ENCODE results near the gene ARHGAP44.
"Not testable (repeated sequence)": the region's sequence is repeated elsewhere in the genome, so short reads cannot be mapped to it uniquely, and the experiment has no call there.

The ARHGAP44 gene

DNA sequence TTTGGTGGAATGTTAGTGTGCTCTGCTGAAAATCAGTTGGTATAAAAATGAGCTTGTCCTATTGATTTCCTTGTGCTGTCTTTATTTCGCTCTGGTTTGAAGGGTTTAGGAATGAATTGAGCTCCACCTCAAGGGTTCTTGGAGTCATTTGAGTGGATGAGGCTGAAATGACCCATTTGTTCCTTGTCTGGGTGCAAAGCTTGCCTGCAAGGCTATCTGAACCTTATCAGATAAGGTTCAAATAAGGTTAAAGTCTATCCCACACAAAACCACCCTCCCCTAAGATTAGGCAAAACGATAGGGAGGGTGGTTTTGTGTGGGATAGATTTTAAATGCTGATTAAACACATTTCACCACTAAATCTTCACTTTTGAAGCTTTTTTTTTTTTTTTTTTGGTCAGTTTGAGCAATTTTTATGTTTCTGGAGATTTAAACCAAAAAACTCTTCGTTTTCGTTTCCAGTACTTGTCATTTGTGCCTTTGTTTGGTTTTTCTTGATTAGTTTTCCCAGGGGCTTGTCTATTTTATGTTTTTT, 62.7 kb downstream of the ARHGAP44 start:
- H3K4me1 Mint-ChIP-seq (ENCODE audit: low read depth) = no peaks in the 10 kb centered on the region
- H3K27me3 Mint-ChIP-seq = no peaks in the 10 kb centered on the region
- no peak for DNase-seq
- no peak overlapping the region for H3K27ac Mint-ChIP-seq
- peaks cover 2% of the 10 kb centered on the region for H3K9me3 Mint-ChIP-seq
- no peaks in the 10 kb centered on the region for H3K36me3 Mint-ChIP-seq (ENCODE audit: low read depth)
- no peak overlapping the region for H3K4me3 Mint-ChIP-seq

DNA sequence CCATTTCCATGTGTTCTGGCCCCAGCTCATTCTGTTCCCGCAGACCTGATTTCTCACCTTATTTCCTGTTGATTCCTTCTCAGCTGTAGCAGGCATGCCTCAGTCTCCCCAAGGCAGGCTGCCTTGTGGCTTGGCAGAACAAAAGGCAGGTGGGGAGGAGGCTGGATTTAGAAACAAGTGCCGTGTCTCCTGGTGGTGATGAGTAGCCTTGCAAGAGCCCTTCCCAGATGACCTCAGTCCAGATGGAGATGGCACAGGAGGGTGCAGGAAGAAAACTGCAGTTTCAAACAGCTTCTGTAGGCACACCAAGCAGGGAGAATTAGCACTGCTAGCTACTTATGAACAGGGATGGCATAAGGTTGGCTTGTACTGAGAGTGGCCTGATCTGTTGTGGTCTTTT, 64.6 kb downstream of the ARHGAP44 start:
- no peaks in the 10 kb centered on the region for H3K27me3 Mint-ChIP-seq
- no peak overlapping the region for H3K27ac Mint-ChIP-seq
- no peaks in the 10 kb centered on the region for H3K36me3 Mint-ChIP-seq (ENCODE audit: low read depth)
- no peaks in the 10 kb centered on the region for H3K9me3 Mint-ChIP-seq
- DNase-seq = no peak
- no peaks in the 10 kb centered on the region for H3K4me1 Mint-ChIP-seq (ENCODE audit: low read depth)
- H3K4me3 Mint-ChIP-seq = no peak overlapping the region

DNA sequence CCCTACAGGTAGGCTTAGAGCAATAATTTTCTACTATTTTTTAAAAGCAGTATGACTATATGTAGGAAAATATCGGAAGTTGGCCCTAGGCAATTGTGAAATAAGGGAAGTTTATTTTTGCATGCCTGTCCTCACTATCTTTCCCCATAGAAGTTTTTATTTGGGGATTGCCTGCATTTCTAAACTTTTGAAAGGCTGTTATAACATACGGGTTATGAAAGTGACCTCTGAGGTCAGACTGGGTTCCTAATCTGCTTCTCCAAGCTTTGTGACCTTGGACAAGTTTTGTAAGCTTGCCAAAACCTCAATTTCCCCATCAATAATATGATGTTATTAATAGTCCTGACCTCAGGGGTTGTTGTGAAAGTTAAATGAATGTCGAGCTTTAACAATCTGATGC, 67.1 kb downstream of the ARHGAP44 start:
- DNase-seq = no peak
- Mint-ChIP-seq H3K4me3 (no peak overlapping the region), H3K9me3 (no peaks in the 10 kb centered on the region), H3K4me1 (ENCODE audit: low read depth) (no peaks in the 10 kb centered on the region), H3K27me3 (no peaks in the 10 kb centered on the region), H3K36me3 (ENCODE audit: low read depth) (no peaks in the 10 kb centered on the region), H3K27ac (no peak overlapping the region)

DNA sequence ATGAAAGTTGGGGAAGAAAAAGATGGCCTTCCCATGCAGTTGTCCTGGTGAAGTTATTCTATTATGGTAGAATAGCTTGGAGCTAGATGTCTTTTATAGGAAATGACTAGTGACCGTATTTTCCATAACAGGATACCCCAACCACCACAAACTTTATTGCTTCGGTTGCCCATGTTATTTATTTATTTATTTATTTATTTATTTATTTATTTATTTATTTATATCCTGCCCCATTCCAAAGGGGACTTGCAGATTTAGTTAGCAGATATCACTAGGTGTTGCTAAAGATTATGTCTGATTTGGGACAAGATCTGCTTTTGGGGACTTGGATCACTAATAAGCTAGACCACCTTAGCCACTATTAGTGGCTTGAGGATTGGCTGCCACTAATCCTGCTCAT, 68.3 kb downstream of the ARHGAP44 start:
- no peak for DNase-seq
- H3K4me1 Mint-ChIP-seq (ENCODE audit: low read depth) = no peaks in the 10 kb centered on the region
- H3K27ac Mint-ChIP-seq = no peak overlapping the region
- no peak overlapping the region for H3K4me3 Mint-ChIP-seq
- no peaks in the 10 kb centered on the region for H3K27me3 Mint-ChIP-seq
- H3K9me3 Mint-ChIP-seq = no peaks in the 10 kb centered on the region
- H3K36me3 Mint-ChIP-seq (ENCODE audit: low read depth) = no peaks in the 10 kb centered on the region

DNA sequence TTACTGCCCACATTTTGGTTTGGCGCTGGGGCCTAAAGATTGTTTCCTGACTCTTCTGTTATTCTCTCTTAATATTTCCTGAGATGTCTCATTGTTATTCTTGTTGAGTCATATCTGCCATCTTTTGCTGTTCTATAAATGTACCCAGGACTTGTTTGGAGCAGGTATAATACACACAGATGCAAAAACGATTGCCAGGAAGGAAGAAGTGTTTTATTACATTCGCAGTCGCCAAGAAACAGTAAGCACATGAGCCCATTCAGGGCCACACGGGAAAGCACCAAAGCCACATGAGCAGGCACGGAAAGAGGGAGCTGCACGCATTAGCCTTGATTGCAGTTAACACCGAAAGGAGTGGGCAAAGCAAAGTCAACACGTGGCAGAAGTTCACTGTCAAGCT, 70.2 kb downstream of the ARHGAP44 start:
- Mint-ChIP-seq H3K27ac (no peak overlapping the region), H3K27me3 (no peaks in the 10 kb centered on the region), H3K4me3 (no peak overlapping the region), H3K36me3 (ENCODE audit: low read depth) (no peaks in the 10 kb centered on the region), H3K9me3 (no peaks in the 10 kb centered on the region), H3K4me1 (ENCODE audit: low read depth) (no peaks in the 10 kb centered on the region)
- no peak for DNase-seq

DNA sequence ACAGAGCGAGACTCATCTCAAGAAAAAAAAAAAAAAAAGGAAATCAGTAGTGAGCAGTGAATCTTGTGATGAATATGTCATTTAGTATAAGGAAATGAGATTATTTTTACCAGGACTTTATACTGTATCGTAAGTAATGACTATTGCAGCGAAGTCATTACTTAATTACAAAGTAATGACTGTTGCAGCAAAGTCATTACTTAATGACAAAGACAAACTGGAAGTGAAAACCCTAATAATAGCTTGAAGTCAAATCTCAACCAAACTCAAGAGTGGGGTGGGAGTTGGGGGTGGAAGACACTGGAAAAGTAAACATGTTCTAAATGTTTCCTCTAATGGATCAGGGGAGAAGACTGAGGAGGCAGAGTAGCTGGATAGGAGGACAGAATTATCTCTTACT, 76.5 kb downstream of the ARHGAP44 start:
- Mint-ChIP-seq H3K9me3 (no peaks in the 10 kb centered on the region), H3K4me1 (ENCODE audit: low read depth) (no peaks in the 10 kb centered on the region), H3K4me3 (no peak overlapping the region), H3K36me3 (ENCODE audit: low read depth) (no peaks in the 10 kb centered on the region), H3K27ac (no peak overlapping the region), H3K27me3 (no peaks in the 10 kb centered on the region)
- DNase-seq = no peak

DNA sequence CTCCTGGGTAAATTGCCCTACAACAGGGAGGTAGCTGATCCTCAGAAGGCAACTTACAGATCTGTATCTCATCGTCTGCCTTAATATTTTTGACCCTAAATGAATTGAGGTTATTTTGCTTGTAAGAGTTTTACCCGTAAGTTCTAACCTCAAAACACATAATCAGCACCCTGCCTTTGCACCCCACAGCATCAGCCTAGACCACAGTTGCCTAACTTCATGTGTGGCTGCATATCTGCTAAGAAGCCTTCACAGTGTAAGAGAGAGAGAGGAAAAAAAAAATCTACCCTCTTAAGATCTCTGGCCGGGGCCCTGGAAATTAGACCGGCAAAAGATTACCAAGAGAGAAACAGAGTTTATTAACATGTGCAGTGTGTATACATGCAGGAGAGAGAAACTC, 76.9 kb downstream of the ARHGAP44 start:
- no peak overlapping the region for H3K27ac Mint-ChIP-seq
- DNase-seq = no peak
- no peaks in the 10 kb centered on the region for H3K36me3 Mint-ChIP-seq (ENCODE audit: low read depth)
- H3K27me3 Mint-ChIP-seq = no peaks in the 10 kb centered on the region
- H3K4me1 Mint-ChIP-seq (ENCODE audit: low read depth) = no peaks in the 10 kb centered on the region
- no peaks in the 10 kb centered on the region for H3K9me3 Mint-ChIP-seq
- no peak overlapping the region for H3K4me3 Mint-ChIP-seq

DNA sequence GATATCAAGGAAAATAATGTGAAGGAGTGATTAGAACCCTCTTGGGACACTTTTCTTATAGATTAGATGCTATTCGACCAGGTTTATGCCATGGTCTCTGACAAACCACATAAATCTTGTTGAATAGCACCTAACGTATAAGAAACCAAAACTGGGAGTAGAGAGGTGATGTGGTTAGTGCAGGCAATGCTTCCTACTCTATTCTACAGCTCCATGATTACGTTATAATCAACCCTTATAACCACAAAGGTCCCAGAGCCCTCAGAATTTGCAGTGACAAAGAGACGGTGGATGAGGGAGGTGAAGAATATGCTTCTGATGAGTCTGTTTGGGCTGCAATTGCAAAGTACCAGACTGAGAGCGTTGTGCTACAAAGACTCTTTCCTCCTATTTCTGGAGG, 78.4 kb downstream of the ARHGAP44 start:
- Mint-ChIP-seq H3K4me3 (no peak overlapping the region), H3K36me3 (ENCODE audit: low read depth) (no peaks in the 10 kb centered on the region), H3K27me3 (no peaks in the 10 kb centered on the region), H3K27ac (no peak overlapping the region), H3K9me3 (peaks cover 8% of the 10 kb centered on the region), H3K4me1 (ENCODE audit: low read depth) (no peaks in the 10 kb centered on the region)
- no peak for DNase-seq

DNA sequence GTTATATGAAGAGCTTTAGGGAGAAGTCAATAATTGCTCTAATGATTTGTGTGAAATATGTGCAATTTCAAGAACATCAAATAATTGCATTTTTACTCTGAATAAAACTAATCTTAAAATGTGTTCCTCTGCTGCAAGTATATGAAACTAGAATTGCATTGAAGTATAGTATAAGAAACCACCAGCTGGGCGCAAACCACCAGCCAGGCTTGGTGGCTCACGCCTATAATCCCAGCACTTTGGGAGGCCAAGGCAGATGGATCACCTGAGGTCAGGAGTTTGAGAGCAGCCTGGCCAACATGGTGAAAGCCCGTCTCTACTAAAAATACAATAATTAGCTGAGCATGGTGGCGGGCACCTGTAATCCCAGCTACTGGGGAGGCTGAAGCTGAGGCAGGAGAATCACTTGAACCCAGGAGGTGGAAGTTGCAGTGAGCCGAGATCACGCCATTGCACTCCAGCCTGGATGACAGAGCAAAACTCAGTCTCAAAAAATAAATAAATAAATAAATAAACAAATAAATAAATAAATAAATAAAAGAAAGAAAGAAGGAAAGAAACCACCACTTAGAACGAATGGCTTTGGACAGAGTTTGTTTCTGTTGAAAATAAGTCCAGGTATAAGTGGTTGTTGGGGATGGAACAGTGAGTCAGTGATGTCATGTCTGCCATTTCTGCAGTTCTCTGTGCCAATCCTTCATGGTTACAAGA, 84.3 kb downstream of the ARHGAP44 start:
- H3K4me3 Mint-ChIP-seq; H3K27ac Mint-ChIP-seq; DNase-seq; H3K27me3 Mint-ChIP-seq; H3K4me1 Mint-ChIP-seq (ENCODE audit: low read depth); H3K36me3 Mint-ChIP-seq (ENCODE audit: low read depth): not testable (repeated sequence)
- H3K9me3 Mint-ChIP-seq = peaks cover 16% of the 10 kb centered on the region

DNA sequence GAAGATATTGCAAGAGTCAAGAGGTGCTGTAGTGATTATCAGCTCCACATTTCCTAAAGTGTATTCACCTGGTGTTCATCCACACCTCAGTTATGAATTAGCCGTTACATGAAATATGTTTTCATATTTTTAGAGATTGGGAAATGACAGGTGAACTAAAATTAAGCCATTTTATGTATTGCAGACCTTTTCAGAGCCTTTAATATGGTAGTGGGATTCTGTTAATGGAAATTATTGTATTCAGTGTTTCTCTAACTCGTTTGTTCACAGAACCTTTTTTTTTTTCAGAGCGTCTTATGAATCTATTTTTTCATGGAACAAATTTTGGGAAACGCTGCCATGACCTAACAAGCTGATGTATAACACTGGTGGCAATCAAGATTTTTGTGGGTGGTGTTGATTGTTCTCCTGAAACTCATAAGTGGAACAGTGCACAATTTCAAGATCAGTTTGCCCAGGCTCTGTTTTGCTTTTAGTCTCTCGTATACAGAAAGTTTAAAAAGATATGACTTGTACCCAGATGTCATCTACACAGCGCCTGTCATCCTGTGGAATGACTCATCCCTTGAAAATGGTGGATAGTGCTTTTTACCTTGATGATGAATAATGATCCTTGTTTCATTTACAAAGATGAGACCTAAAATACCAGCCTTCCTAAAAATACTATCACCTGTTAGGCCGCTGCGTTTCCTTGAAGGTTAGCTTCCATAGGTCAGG, 88.8 kb downstream of the ARHGAP44 start:
- H3K36me3 Mint-ChIP-seq (ENCODE audit: low read depth) = no peaks in the 10 kb centered on the region
- no peak overlapping the region for H3K27ac Mint-ChIP-seq
- no peak for DNase-seq
- H3K9me3 Mint-ChIP-seq = peaks cover 5% of the 10 kb centered on the region
- H3K4me1 Mint-ChIP-seq (ENCODE audit: low read depth) = no peaks in the 10 kb centered on the region
- no peaks in the 10 kb centered on the region for H3K27me3 Mint-ChIP-seq
- H3K4me3 Mint-ChIP-seq = no peak overlapping the region

DNA sequence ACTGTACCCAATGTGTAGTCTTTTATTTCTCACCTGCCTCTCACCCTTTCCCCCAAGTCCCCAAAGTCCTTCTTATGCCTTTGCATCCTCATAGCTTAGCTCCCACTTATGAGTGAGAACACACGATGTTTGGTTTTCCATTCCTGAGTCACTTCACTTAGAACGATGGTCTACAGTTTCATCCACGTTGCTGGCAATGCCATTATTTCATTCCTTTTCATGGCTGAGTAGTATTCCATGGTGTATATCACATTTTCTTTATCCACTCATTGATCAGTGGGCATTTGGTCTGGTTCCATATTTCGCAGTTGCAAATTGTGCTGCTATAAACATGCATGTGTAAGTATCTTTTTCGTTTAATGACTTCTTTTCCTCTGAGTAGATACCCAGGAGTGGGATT, 89.8 kb downstream of the ARHGAP44 start:
- not testable (repeated sequence) for H3K36me3 Mint-ChIP-seq (ENCODE audit: low read depth); H3K4me1 Mint-ChIP-seq (ENCODE audit: low read depth); H3K27me3 Mint-ChIP-seq; H3K4me3 Mint-ChIP-seq; H3K9me3 Mint-ChIP-seq; H3K27ac Mint-ChIP-seq; DNase-seq

DNA sequence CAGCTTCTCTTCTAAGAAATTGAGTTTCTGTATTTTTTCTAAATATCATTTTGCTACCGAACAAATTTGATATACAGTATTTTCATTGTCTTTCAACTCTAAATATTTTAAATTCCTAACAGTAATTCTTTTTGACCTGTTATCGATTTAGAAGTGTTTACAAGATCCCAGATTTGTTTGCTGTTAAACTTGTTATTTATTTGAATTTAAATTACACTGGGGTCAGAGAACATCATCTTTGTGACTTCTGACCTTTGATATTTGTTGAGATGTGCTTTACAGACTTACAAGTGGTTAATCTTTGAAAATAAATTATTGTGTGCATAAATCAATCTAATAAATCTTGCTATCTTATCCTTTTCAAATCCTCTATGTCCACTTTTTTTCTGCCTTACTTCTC, 94.2 kb downstream of the ARHGAP44 start:
- no peaks in the 10 kb centered on the region for H3K27me3 Mint-ChIP-seq
- H3K36me3 Mint-ChIP-seq (ENCODE audit: low read depth) = no peaks in the 10 kb centered on the region
- no peak for DNase-seq
- H3K27ac Mint-ChIP-seq = no peak overlapping the region
- peaks cover 3% of the 10 kb centered on the region for H3K9me3 Mint-ChIP-seq
- H3K4me3 Mint-ChIP-seq = no peak overlapping the region
- H3K4me1 Mint-ChIP-seq (ENCODE audit: low read depth) = no peaks in the 10 kb centered on the region

DNA sequence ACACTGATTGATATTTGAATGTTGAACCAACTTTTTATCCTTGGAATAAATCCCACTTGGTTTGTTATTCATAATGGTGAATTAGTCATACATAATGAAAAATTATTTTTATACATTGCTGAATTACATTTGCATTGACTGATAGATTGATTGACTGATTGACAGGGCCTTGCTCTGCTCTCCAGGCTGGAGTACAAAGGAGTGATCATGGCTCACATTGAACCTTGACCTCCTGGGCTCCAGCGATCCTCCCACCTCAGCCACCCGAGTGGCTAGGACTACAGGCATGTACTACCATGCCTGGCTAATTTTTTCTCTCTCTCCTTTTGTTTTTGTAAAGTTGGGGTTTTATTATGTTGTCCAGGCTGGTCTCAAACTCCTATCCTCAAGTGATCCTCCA, 97.8 kb downstream of the ARHGAP44 start:
- H3K36me3 Mint-ChIP-seq (ENCODE audit: low read depth) = no peaks in the 10 kb centered on the region
- peaks cover 3% of the 10 kb centered on the region for H3K9me3 Mint-ChIP-seq
- peaks cover 3% of the 10 kb centered on the region for H3K27me3 Mint-ChIP-seq
- DNase-seq = no peak
- H3K27ac Mint-ChIP-seq = no peak overlapping the region
- H3K4me3 Mint-ChIP-seq = no peak overlapping the region
- no peaks in the 10 kb centered on the region for H3K4me1 Mint-ChIP-seq (ENCODE audit: low read depth)

DNA sequence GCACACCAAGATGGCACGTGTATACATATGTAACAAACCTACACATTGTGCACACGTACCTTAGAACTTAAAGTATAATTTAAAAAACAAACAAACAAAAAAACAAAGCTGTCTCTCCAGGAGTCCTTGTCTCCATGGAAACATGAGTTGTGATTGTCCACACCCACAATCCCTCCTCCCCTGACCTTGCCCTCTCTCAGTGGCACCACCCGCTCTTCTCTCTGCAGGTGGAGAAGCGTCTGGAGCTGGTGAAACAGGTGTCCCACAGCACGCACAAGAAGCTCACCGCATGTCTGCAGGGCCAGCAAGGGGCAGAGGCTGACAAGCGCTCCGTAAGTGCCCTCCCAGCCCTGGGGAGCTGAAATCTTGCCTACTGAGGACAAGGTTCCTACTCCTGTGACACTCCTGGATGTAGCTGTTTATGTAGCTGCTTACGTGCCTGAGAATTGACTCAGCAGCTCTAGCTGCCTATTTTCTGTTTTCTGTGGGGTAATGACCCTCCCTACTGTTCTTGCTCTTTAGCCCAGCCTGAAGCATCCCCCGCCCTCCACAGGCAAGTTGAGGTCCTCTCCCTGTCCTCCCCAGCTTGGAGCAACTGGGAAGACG, 107.0 kb downstream of the ARHGAP44 start:
- no peak overlapping the region for H3K27ac Mint-ChIP-seq
- H3K27me3 Mint-ChIP-seq = peaks cover 2% of the 10 kb centered on the region
- H3K4me3 Mint-ChIP-seq = no peak overlapping the region

DNA sequence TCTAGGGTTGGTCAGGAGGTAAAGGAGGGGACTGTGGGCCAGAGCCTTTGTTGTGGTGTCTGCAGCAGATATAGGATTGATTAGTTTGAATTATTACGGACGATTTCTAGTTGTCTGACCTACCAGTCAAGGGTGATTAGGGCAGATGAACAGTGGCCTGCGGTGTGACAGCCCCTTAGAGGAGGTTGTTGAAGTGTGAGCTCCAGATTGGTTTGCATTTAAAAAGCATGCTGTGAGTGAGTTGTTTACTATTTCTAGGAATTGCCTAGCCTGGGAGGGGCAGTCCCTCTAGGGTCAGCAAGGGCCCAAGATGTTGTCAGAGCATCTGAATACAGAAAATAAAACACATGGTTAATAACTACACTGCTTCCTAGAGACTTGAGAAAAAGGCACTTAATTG, 108.8 kb downstream of the ARHGAP44 start:
- H3K4me1 Mint-ChIP-seq (ENCODE audit: low read depth) = no peaks in the 10 kb centered on the region

More for the DNA sequence above, 107.0 kb downstream of the ARHGAP44 start:
- Mint-ChIP-seq H3K9me3 (peaks cover 11% of the 10 kb centered on the region), H3K36me3 (ENCODE audit: low read depth) (no peaks in the 10 kb centered on the region), H3K4me1 (ENCODE audit: low read depth) (no peaks in the 10 kb centered on the region)
- no peak for DNase-seq

More for the DNA sequence above, 108.8 kb downstream of the ARHGAP44 start:
- peaks cover 2% of the 10 kb centered on the region for H3K27me3 Mint-ChIP-seq
- no peak overlapping the region for H3K4me3 Mint-ChIP-seq
- H3K27ac Mint-ChIP-seq = no peak overlapping the region
- peaks cover 5% of the 10 kb centered on the region for H3K9me3 Mint-ChIP-seq
- DNase-seq = no peak
- H3K36me3 Mint-ChIP-seq (ENCODE audit: low read depth) = no peaks in the 10 kb centered on the region
